Measurements from ENCODE around the gene MBD5.

MBD5 gene

GRCh38 chr2:148237911-148238310, 217.0 kb downstream of the MBD5 start:
- no peak for DNase-seq

DNA sequence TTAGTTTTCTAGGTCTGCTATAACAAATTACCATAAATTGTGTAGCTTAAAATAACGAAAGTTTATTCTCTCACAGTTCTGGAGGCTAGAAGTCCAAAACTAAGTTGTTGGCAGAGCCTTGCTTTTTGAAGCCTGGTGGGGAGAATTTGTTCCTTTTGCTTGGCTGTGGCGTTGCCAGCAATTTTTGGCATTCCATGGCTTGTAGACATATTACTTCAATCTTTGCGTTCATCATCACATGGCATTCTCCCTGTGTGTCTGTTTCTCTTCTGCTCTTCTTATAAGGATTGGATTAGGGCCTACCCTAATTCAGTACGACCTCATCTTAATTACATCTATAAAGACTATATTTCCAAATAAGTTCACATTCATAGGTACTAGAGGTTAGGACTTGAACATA, 217.7 kb downstream of the MBD5 start:
- no peak for DNase-seq

DNA sequence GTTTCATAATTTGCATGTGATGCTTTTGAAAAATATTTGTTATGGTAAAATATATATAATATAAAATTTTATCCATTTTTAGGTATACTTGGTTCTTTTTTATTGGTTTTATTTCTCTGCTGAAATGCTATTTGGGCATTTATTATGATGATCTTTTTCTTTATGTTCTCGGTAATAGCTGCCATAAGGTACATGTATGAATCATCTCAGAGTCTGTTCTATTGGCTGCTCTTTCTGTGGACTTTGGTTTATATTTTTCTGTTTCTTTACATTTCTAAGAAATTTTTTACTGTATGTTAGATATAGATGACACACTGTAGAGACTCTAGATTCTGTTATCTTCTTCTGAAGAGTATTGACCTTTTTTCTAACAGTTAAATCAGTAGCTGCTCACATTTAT, 219.9 kb downstream of the MBD5 start:
- DNase-seq, result no peak

DNA sequence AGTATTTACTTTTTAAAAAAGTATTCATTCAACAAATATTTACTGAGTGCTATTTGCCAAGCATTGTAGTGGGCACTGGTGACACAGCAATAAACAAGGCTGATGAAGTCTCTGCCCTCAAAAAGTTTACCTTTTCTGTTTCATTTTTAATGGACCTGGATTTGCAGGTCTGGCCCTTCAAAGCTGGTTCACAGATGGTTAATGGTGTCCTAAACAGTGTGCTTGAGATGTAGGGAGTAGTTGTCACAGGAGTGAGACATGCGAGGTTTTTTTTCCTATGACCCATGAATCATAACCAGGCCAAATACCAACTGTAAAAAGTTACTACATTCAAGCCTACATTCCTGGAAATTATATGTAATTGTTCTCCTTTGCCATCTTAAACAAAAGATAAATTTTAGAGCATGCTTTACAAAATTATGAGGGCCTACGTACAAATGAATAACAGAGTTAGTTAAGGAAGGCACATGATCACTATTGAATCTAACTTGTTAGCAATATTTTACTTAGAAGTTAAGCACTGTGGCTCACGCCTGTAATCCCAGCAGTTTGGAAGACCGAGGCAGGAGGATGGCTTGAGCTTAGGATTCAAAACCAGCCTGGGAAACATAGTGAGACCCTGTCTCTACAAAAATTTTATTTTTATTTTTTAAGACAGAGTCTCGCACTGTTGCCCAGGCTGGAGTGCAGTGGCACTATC, 223.9 kb downstream of the MBD5 start:
- DNase-seq, result no peak

DNA sequence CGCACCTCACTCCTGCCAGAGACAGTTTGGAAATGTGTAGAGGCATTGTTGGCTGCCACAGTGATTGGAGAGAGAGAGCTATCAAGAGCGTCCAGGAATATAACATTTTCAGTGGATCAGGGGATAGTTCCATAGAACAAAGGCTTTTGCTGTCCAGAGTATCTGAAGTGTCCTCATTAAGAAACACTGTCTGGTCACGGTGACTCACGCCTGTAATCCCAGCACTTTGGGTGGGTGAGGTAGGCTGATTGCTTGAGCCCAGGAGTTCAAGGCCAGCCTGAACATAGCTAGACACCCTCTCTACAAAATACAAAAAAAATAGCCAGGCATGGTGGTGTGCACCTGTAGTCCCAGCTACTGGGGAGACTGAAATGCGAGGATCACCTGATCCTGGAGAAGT, 231.1 kb downstream of the MBD5 start:
- no peak for DNase-seq

DNA sequence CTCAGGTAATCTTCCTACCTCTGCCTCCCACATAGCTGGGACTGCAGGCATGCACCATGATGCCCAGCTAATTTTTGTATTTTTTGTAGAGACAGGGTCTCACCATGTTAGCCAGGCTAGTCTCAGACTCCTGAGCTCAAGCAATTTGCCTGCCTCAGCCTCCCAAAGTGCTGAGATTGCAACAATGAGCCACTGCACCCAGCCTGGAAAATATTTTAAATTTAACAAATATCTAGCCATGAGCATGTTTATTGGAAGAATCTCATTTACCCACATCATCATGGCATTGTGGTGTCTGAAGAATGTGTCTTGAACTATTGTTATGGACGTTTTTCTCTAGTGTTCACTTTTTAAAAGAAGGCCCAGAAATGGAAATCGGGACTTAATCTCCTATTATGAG, 231.8 kb downstream of the MBD5 start:
- no peak for DNase-seq

GRCh38 chr2:148253685-148254084, 232.8 kb downstream of the MBD5 start:
- no peak for DNase-seq

- no peak for DNase-seq
Observed at GRCh38 chr2:148255929-148256328, 235.0 kb downstream of the MBD5 start.

- no peak for DNase-seq
Observed at GRCh38 chr2:148257276-148257675, 236.4 kb downstream of the MBD5 start.

DNA sequence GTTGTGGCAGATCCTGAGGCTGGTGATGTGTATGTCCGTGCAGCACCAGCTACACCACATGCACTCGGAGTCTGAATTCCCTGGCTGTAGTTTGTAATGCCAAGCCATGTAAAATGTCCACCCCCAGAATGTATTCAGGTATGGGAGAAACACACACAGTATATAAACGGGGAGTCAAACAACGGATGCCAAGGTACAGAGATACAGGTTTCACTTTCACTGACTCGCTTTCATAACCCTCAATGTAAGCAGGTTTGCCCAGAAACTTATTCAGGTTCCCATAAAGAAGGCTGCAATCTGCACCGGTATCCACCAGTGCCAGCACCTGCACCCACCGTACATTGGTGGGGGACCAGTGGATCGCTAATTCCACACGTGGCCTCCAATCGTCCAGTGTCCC, 237.2 kb downstream of the MBD5 start:
- no peak for DNase-seq

DNA sequence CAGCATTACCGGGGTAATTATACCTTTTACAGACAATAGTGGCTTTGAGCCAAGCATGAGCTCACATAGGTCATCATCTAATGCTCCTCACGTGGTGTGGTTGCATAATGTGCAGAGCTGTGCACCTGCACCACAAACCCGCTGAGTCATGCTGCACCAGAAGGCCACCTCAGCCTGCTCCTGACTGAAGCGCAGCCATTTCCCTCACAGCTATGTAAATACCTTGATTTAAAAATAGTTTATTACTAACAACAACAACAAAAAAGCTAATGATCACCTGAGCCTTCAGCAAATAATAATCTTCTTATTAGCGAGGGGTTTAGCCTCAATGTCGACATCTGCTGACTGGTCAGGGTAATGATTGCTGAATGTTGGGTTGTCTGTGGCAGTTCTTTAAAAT, 238.8 kb downstream of the MBD5 start:
- DNase-seq, result no peak

DNA sequence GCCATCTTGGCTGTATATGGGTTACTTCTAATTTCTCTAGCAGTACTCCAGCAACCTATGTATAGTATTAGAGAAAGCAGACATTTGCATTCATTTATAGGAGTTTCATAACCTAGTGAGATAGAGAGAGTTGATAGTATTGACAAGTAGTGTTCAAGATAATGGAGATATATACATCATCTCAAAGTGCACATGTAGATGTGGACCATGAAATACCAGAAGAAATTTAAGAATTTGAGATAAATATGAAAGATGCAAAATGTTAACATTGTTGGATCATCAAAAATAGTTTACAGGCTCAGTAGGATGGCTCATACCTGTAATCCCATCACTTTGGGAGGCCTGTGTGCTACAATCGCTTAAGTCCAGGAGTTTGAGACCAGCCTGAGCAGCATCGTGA, 243.0 kb downstream of the MBD5 start:
- no peak for DNase-seq

GRCh38 chr2:148273158-148273691, 252.3 kb downstream of the MBD5 start:
- no peak for DNase-seq

DNA sequence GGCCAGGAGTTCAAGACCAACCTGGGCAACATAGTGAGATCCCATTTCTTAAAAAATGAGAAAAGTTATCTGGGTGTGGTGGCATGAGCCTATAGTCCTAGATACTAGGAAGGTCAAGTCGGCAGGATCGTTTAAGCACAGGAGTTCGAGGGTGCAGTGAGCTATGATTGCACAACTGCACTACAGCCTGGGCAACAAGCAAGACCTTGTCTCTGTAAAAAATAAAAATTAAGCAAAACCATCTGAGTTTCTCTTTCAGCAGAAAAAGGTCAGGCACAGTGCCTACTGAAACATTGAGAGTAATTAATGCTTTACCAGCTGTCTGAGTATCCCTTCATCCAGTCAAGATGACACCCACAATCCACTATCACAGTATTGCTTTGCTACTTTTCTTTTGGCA, 258.3 kb downstream of the MBD5 start:
- DNase-seq, result no peak

DNA sequence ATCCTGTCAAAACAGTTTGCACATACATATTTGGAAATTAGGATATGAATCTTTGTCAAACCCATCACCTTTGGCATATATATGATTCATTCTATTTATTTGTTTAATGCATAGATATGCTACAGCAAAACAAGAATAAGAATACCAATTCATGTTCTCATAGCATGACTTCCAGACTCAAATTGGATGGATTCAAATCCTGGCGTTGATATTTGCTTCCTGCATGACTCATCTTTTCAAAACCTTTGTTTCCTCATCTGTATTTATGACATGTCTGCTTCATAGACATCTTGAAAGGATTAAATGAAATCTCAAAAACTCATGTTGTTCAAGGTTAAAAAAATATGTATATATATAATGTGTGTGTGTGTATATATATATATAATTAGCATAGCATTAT, 261.3 kb downstream of the MBD5 start:
- DNase-seq, result no peak

DNA sequence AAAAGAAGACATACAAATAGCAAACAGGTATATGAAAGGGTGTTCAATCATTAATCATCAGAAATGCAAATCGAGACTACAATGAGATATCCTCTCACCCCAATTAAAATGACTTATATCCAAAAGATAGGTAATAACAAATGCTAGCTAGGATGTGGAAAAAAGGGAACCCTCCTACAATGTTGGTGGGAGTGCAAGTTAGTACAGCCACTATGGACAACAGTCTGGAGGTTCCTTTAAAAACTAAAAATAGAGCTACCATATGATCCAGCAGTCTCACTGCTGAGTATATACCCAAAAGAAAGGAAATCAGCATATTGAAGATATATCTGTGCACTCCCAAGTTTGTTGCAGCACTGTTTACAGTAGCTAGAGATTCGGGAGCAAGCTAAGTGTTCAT, 271.5 kb downstream of the MBD5 start:
- no peak for DNase-seq

- DNase-seq, result no peak
Observed at GRCh38 chr2:148298196-148298595, 277.3 kb downstream of the MBD5 start.

DNA sequence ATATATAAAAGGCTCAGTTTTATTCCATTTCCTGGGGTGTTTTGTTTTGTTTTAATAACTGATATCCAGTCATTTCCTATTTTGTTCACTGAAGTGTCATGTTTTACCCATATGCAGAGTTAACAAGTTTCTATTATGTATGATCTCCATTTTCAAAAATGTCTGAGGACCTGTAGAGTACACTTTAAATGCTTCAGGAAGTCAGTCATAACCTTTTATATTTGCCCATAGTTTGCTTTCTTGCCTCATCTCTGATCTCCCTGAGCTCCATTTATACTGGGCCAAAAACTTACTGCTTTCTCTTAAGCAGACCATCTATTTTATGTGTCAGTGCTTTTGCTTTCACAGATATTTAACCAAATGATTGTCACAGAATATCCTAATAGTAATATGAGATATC, 278.7 kb downstream of the MBD5 start:
- DNase-seq, result no peak

- no peak for DNase-seq
Observed at GRCh38 chr2:148300544-148300943, 279.7 kb downstream of the MBD5 start.

DNA sequence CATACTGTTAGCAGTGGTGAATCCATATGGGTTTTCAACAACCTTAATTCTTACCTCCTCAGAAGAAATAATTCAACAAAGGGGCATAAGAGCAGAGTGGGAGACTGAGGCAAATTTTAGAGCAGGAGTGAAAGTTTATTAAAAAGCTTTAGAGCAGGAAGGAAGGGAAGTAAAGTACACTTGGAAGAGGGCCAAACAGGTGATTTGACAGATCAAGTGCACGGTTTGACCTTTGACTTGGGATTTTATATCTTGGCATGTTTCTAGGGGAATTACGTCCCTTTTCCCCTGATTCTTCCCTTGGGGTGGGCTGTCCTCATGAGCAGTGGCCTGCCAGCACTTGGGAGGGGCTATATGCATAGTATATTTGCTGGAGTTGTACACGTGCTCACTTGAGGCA, 280.5 kb downstream of the MBD5 start:
- DNase-seq, result no peak

DNA sequence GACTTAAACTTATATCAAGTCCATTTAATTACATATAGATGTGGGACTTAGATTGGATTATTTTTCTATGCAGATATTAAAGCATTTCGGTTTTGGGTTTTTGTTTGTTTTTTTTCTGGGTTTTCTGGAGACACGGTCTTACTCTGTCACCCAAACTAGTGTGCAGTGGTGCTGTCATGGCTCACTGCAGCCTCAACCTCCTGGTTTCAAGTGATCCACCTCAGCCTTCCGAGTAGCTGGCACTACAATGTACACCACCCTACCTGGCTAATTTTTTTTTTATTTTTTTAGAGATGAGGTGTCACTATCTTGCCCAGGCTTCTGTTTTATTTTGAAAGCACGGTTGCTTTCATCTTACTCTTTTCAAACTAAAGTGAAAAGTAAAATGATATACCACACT, 281.6 kb downstream of the MBD5 start:
- DNase-seq, result no peak

DNA sequence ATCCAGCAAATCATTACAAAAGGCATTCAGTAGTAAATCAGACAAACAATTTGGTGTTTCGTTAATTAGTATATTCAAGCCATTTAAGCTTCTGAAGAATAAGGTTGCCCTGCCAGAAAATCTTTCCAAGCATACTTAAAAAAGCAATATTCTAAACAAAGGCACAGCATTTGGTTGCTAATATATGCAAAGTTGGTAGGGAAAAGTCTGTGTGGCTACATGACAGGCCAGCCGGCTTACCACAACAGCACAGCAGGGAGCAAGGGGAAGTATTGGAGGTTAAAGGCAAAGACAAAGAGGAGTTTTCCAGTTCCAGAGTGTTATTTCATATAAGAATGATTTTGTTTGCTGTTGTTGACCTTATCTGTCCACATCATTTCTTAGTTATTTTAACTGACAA, 282.3 kb downstream of the MBD5 start:
- no peak for DNase-seq

GRCh38 chr2:148305476-148305875, 284.6 kb downstream of the MBD5 start:
- no peak for DNase-seq

DNA sequence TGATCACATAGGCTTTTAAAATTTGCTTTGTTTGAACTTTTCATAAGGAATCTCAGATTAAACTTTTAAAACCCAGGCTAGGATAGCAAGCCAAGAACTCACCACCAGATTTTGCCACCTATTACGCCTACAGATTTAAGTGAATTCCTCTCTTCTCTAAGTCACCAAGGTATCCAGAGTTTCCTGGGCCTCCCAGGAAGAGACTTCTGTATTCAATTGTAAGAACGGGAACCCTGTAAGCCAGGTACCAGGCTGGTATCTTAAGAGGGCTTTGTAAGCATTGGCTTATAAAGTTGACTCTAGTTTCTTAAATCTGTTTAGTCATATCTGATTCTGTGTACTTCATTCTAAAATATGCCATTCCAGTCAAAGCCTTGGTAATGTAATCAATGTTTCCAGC, 285.1 kb downstream of the MBD5 start:
- no peak for DNase-seq

- DNase-seq, result no peak
Observed at GRCh38 chr2:148317598-148317997, 296.7 kb downstream of the MBD5 start.

Data from activated effector memory CD4-positive, alpha-beta T cell treated with anti-CD3 and anti-CD28 coated beads, Interleukin-2, amount 50 U/mL, for 16 hours (primary cell).